ENCODE results near the gene NFIB. TPM values are rescaled to one million over a fixed set of nuclear protein-coding genes. Genes with fewer than 3 reads are reported as not detected.
A peak's percentile ranks its signal among the peaks of the same experiment; 100 is the strongest.

NFIB gene
- total RNA-seq, 1 experiment from 2014 or later: 35.1 TPM

- no TSS peak for BruUV-seq (replicated peaks)
- H2AFZ ChIP-seq: peak overlapping the region; percentile 71; the same call in 1 of the 2 replicates
- intact Hi-C loops (cut with micrococcal nuclease; ENCODE audit: unreplicated experiment): loop anchor here (5.0 kb wide), 3 partner anchors 76 to 281 kb away; no protein-coding TSS in a partner anchor
Observed at GRCh38 chr9:14312719-14313377, 1.1 kb downstream of the NFIB start.

GRCh38 chr9:14311956-14312685, 1.8 kb downstream of the NFIB start:
- H3K79me2 ChIP-seq (ENCODE audit: low read depth): peaks cover 64% of the 10 kb centered on the region
- peak overlapping the region; percentile 62; the same call in 1 of the 2 replicates for H2AFZ ChIP-seq
- ChIA-PET CTCF (no interaction called here), POLR2A (ENCODE audit: unreplicated experiment) (interaction anchor here (0.7 to 1.1 kb wide), 2 partner anchors 69 to 1045 kb away, joined by 4 to 16 read pairs; no protein-coding TSS in a partner anchor)
- no peaks in the 10 kb centered on the region for H3K9me2 ChIP-seq (ENCODE audit: insufficient read depth)
- TF ChIP-seq CTCF (conservative IDR thresholded peaks at IDR 0.05): no peak
- TF ChIP-seq EZH2 (IDR thresholded peaks at IDR 0.05; ENCODE audit: low read depth): no peak
- intact Hi-C loops (cut with micrococcal nuclease; ENCODE audit: unreplicated experiment): loop anchor here (5.0 kb wide), 3 partner anchors 75 to 280 kb away; no protein-coding TSS in a partner anchor
- H3K9me3 ChIP-seq (ENCODE audit: insufficient read depth, low read depth): no peaks in the 10 kb centered on the region
- DNase-seq: peak in 1 of 2 experiments; percentile 48
- no peaks in the 10 kb centered on the region; the same call in 1 of the 2 replicates for H3F3A ChIP-seq (ENCODE audit: insufficient read depth, low read depth)
- H4K20me1 ChIP-seq (ENCODE audit: insufficient read depth): peaks cover 6% of the 10 kb centered on the region; the same call in 1 of the 2 replicates
- no peaks in the 10 kb centered on the region for H3K36me3 ChIP-seq (ENCODE audit: low read depth)
- H3K4me1 ChIP-seq (replicated peaks; ENCODE audit: insufficient read depth): peaks cover 28% of the 10 kb centered on the region
- H3K27me3 ChIP-seq (ENCODE audit: insufficient read depth, low read depth): no peaks in the 10 kb centered on the region
- H3K4me2 ChIP-seq: peak overlapping the region; percentile 95
- H3K4me3 ChIP-seq: peak overlapping the region; percentile 98
- BruUV-seq (replicated peaks): no TSS peak
- H3K27ac ChIP-seq: peak overlapping the region; percentile 96

More at GRCh38 chr9:14312719-14313377, 1.1 kb downstream of the NFIB start:
- peak overlapping the region; percentile 96 for H3K27ac ChIP-seq
- no peak for DNase-seq
- H3K9me3 ChIP-seq (ENCODE audit: insufficient read depth, low read depth): no peaks in the 10 kb centered on the region
- TF ChIP-seq EZH2 (IDR thresholded peaks at IDR 0.05; ENCODE audit: low read depth): no peak
- H3K4me1 ChIP-seq (replicated peaks; ENCODE audit: insufficient read depth): peaks cover 28% of the 10 kb centered on the region
- peaks cover 58% of the 10 kb centered on the region for H3K79me2 ChIP-seq (ENCODE audit: low read depth)
- H3K36me3 ChIP-seq (ENCODE audit: low read depth): no peaks in the 10 kb centered on the region
- ChIA-PET POLR2A (ENCODE audit: unreplicated experiment) (interaction anchor here (0.7 kb wide), 1 partner anchor 69 kb away, joined by 4 read pairs; no protein-coding TSS in a partner anchor), CTCF (no interaction called here)
- H3K4me2 ChIP-seq: peak overlapping the region; percentile 95
- H3K4me3 ChIP-seq: peak overlapping the region; percentile 98
- no peaks in the 10 kb centered on the region for H3K27me3 ChIP-seq (ENCODE audit: insufficient read depth, low read depth)
- H4K20me1 ChIP-seq (ENCODE audit: insufficient read depth): peaks cover 6% of the 10 kb centered on the region; the same call in 1 of the 2 replicates
- H3F3A ChIP-seq (ENCODE audit: insufficient read depth, low read depth): no peaks in the 10 kb centered on the region; the same call in 1 of the 2 replicates
- H3K9me2 ChIP-seq (ENCODE audit: insufficient read depth): no peaks in the 10 kb centered on the region

GRCh38 chr9:14311171-14311949, 2.6 kb downstream of the NFIB start:
- H3K27me3 ChIP-seq (ENCODE audit: insufficient read depth, low read depth): no peaks in the 10 kb centered on the region
- no peaks in the 10 kb centered on the region; the same call in 1 of the 2 replicates for H3F3A ChIP-seq (ENCODE audit: insufficient read depth, low read depth)
- POLR2A ChIA-PET (ENCODE audit: unreplicated experiment): interaction anchor here (1.1 kb wide), 1 partner anchor 1044 kb away, joined by 16 read pairs; no protein-coding TSS in a partner anchor
- peak overlapping the region; percentile 96 for H3K27ac ChIP-seq
- intact Hi-C loops (cut with micrococcal nuclease; ENCODE audit: unreplicated experiment): loop anchor here (5.0 kb wide), 3 partner anchors 74 to 279 kb away; no protein-coding TSS in a partner anchor
- no peaks in the 10 kb centered on the region for H3K9me2 ChIP-seq (ENCODE audit: insufficient read depth)
- peaks cover 72% of the 10 kb centered on the region for H3K79me2 ChIP-seq (ENCODE audit: low read depth)
- peak overlapping the region; percentile 95 for H3K4me2 ChIP-seq
- H4K20me1 ChIP-seq (ENCODE audit: insufficient read depth): peaks cover 6% of the 10 kb centered on the region; the same call in 1 of the 2 replicates
- TF ChIP-seq EZH2 (IDR thresholded peaks at IDR 0.05; ENCODE audit: low read depth) (no peak), CTCF (conservative IDR thresholded peaks at IDR 0.05) (no peak)
- DNase-seq: no peak
- no TSS peak for BruUV-seq (replicated peaks)
- CTCF ChIA-PET: no interaction called here
- peaks cover 25% of the 10 kb centered on the region for H3K4me1 ChIP-seq (replicated peaks; ENCODE audit: insufficient read depth)
- H3K9me3 ChIP-seq (ENCODE audit: insufficient read depth, low read depth): no peaks in the 10 kb centered on the region
- H2AFZ ChIP-seq: no peak overlapping the region
- H3K4me3 ChIP-seq: peak overlapping the region; percentile 98
- H3K36me3 ChIP-seq (ENCODE audit: low read depth): peaks cover 3% of the 10 kb centered on the region; the same call in 1 of the 2 replicates

All from PC-9 (cell line).